DMS79 (cell line): ENCODE data around the gene TMEM141.
A peak's percentile ranks its signal among the peaks of the same experiment; 100 is the strongest.
"Not testable (repeated sequence)": the region's sequence is repeated elsewhere in the genome, so short reads cannot be mapped to it uniquely, and the experiment has no call there.

Experiments
- DNase-seq: peaks from one replicate; lab custom pipeline; 2025; lab: John Stamatoyannopoulos, UW

The TMEM141 gene

GRCh38 chr9:136794281-136794999 lies 3.3 kb downstream of the TMEM141 start:
- no peak for DNase-seq

DNA sequence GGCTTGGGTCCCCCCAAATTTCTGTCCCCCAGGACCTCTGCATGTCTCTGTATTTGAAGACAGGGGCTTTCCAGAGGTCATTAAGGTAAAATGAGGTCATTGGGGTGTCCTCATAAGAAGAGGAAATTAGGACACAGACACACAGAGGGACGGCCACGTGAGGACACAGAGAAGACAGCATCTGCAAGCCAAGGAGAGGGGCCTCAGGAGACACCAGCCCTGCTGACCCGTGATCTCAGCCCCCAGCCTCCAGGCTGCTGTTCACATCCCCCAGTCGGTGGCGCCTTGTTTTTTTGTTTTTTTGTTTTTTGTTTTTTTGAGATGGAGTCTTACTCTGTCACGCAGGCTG lies 3.8 kb downstream of the TMEM141 start:
- no peak for DNase-seq

- no peak for DNase-seq
Observed at GRCh38 chr9:136796238-136796774, 5.2 kb downstream of the TMEM141 start, which contains the start of gene CCDC183. CCDC183 (plus strand) TSS chr9:136796338; CDS start chr9:136796398, 60 bp downstream.

- not testable (repeated sequence) for DNase-seq
Observed at GRCh38 chr9:136796775-136797347, 5.7 kb downstream of the TMEM141 start.

GRCh38 chr9:136798708-136799078 lies 7.5 kb downstream of the TMEM141 start:
- no peak for DNase-seq

- DNase-seq: peak; percentile 57
Observed at GRCh38 chr9:136799079-136799853, 8.1 kb downstream of the TMEM141 start.

DNA sequence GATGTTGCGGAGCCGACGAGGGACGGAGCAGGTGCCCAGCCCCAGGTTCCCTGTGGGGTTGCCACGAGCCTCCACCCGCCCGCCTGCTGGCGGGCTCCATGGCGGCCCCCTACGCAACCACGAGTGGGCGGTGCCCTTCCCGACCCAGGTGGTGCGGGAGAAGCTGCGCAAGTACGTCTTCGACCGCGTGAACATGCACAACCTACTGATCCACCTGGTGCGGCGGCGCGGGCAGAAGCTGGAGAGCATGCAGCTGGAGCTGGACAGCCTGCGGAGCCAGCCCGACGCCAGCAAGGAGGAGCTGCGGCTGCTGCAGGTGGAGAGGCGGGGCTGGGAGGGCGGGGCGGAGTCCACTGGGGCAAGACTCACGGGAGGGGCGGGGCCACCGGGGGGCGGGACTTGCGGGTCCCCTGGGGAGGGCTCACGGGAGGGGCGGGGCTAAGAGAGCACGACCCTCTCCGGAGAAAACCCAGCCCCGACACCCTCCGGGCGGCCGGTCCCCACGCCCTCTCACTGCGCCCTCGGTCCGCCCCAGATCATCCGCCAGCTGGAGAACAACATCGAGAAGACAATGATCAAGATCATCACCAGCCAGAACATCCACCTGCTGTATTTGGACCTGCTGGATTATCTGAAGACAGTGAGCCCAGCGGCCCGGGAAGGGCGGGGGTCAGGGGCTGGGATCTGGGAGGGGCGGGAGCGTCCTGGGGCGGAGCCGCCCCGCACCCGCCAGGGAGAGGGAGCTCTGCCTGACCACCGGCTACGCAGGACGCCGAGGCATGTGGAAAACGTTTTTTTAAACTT lies 8.9 kb downstream of the TMEM141 start:
- DNase-seq: peak; percentile 91

GRCh38 chr9:136802321-136802720 lies 11.2 kb downstream of the TMEM141 start:
- DNase-seq: no peak

DNA sequence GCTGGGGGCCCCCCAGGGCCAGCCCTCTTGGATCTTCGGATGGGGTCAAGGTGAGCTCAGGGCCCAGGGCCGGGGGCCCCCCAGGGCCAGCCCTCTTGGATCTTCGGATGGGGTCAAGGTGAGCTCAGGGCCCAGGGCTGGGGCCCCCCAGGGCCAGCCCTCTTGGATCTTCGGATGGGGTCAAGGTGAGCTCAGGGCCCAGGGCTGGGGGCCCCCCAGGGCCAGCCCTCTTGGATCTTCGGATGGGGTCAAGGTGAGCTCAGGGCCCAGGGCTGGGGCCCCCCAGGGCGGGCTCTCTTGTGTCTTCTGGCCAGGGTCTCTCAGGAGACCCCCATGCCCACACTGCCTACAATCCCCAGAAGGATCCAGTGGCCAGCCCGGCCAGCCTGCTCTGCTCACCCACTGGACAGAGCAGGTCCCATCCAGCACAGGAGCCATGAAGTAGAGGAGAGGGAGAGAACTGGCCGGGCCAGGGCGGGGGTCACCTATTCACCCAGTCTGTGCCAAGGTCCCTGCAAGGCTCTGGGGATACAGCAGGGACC lies 11.9 kb downstream of the TMEM141 start:
- DNase-seq: not testable (repeated sequence)

- DNase-seq: no peak
Observed at GRCh38 chr9:136803551-136804508, 12.7 kb downstream of the TMEM141 start.

DNA sequence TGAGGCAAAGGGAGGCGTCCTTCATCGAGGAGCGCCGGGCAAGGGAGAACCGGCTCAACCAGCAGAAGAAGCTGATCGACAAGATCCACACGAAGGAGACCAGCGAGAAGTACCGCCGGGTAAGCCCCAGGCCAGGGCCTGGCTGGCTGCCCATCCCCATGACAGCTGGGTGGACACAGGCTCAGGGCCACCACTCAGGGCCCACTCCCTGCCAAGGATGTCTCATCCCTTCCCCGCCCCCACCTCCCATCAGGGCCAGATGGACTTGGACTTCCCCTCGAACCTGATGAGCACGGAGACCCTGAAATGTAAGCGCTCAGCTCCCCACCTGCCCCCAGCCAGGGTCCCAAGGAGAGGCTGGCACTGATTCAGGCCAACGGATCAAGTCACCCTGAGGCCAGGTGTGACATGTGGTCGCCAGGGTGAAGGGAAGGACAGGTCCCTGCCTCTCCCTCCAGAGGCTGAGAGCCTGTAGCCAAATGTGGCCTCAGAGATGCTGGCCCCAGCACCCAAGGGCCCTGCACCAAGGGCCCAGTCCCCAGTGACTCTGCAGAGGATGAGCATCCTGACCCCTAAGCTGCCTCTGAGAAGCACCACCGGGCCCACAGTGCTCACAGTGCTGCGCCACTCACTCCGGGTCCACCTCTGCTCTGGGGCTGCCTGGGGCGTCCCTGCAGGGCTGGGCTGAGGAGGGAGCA lies 13.5 kb downstream of the TMEM141 start:
- DNase-seq: no peak

DNA sequence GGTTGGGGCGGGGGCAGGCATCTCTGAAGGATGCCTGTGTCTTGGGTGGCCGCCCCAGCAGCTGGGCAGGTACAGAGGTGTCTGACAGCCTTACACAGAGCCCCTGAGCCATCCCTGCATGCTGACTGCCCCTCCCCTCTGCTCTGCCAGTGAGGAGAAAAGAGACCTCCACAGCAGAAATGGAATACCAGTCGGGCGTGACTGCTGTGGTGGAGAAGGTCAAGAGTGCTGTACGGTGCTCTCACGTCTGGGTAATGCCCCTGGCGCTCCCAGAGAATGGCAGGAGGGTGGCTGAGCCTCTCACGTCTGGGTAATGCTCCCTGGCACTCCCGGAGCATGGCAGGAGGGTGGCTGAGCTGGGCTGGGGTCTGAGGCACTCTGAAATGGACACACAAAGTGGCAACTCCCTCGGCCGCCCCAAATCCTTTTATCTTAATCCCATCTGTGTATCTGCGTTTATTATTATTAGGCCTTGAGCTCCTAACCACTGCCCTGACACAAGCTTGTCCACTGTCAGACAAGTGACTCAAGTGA lies 14.1 kb downstream of the TMEM141 start:
- no peak for DNase-seq

- no peak for DNase-seq
Observed at GRCh38 chr9:136806067-136806466, 14.9 kb downstream of the TMEM141 start.

DNA sequence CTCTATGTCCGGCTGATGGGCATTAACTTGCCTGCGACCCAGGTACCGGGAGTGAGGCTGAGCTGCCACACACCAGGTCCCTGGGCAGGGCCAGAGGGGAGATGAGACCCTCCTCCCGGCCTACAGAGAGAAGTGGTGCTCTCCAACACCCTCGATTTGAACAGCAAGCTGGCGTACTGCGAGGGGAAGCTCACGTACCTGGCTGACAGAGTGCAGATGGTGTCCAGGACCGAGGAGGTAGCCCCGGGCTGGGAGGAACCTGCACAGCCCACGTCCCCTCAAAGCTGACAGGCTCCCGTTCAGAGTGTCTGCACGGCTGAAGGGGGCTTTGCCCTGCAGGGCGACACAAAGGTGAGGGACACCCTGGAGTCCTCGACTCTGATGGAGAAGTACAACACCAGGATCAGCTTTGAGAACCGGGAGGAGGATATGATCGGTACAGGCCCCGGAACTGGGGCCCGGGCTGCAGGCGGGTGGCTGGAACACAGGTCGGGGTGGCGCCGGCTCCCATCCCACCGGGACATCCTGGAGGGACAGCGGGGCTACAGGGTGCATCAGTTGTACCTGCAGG lies 15.6 kb downstream of the TMEM141 start:
- DNase-seq: no peak

GRCh38 chr9:136807281-136808074 lies 16.3 kb downstream of the TMEM141 start, which contains the start of gene RABL6:
RABL6 (plus strand) TSS chr9:136807948; CDS start chr9:136808197, 249 bp downstream.
- peak; percentile 39 for DNase-seq

DNA sequence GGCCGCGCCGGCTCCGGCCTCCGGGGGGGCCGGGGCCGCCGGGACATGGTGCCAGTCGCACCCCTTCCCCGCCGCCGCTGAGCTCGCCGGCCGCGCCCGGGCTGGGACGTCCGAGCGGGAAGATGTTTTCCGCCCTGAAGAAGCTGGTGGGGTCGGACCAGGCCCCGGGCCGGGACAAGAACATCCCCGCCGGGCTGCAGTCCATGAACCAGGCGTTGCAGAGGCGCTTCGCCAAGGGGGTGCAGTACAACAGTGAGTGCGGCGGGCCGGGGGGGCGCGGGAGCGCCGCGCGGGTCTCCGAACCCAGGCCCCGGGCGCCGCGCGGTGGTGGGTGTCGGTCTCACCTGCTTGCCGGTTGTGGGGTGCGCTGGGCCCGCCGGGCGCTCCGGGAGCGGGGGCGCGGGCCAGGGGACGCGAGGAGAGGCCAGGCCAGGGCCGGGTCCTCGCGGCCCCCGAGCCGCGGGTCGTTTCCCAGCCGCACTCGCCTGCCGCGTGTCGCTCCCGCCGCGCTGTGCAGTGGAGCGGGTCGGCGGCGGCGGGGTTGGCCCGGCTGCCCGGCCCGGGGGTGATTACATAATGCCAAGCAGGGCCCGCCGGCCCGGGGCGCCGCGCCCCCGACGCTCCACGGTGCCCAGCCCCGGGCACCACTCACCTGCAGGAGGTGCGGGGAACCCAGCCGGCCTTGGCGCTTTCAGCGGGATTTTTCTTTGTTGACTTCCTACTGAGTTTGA lies 17.1 kb downstream of the TMEM141 start:
- DNase-seq: peak; percentile 28

DNA sequence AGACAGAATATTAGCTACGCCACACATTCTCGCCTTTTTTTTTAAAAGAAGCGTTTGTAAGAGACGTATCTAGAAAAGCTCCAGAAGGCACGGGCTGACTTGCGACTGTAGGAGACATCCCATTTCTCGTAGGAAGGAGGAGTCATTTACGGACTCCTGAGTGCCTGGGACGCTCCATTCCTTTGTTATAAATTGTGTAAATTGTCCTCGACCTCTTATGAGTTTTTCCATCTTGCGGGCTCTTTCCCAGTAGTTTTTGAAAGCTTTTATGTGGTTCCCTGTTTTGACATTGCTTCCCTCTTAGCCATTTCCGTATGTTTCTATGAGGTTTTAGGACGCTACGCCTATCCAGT lies 17.6 kb downstream of the TMEM141 start:
- no peak for DNase-seq
